Suppressor macrophage treated with lipopolysaccharide for 4 hours (primary cell): ENCODE results near the gene CEP152.
"Not testable (repeated sequence)": the region's sequence is repeated elsewhere in the genome, so short reads cannot be mapped to it uniquely, and the experiment has no call there.

Experiments
- DNase-seq: peaks from one replicate; pipeline ENCODE4 v3.0.0-alpha.2; 2020

The CEP152 gene

GRCh38 chr15:48810414-48811324 is at the start of gene CEP152:
Gene CEP152 (minus strand): TSS chr15:48811069. CDS start chr15:48805649, 5,420 bp downstream.
- peak; percentile 99 for DNase-seq

DNA sequence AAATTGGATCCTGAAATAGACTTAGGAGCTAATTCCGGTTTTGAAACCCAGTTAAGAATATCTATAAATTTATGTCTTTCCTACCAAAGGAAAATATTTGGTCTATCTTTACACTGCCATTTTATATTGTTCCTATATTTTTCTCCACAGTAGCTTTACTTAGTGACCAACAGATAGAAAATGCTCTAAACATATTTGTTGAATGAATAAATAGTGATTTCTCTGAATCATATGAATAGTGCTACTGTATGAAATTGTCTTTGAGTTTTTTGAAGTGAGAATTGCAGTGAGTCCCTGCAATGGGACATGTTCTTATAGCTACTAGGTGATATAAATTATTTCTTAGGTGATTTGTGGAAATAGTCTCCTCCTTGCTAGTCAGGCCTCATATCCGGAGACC is 48.6 kb upstream of the CEP152 start:
- DNase-seq = no peak

GRCh38 chr15:48858401-48858800 is 47.5 kb upstream of the CEP152 start:
- no peak for DNase-seq

- DNase-seq = no peak
Observed at GRCh38 chr15:48856942-48857341, 46.1 kb upstream of the CEP152 start.

DNA sequence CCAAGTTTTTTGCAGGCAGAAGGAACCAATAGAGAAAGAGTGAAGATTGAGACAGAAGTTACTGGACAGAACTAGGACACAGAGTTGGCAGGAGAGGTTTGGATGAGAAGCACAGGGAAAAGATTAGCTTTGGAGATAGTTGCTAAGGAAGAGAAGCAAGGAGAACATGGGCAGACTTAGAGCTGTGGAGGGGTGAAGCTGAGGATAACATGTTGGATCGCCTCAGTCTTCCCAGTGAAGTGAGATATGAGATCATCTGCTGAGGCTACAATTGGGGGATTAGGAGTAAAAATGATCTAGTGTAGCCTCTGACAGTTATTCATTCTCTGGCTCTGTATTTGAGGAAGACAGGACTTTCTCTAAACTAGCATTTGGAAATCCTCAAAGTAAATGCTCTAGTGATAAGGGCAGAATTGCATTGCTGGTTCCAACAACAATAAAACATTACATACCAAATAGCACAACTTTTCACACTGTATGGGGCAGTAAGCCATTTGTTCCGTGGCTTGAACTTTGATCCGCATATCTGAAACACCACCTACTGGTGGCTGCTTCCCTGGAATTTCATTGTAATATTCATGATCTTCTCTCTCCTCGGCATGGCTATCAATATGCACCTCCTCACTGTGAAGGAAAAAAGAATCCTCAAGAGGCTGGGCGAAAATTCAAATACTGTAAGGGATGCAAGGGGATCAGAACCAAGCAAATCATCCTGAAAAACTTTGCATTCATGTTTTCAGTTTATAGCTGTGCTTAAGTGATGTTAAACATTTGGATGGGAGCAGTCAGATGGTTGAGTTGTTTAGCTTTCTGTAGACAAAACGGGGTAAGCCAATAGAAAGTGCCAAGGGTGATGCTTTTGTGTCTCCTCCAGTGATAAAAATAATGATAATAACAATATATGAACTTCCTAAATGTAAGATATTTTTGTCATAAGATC is 44.9 kb upstream of the CEP152 start:
- DNase-seq = no peak

DNA sequence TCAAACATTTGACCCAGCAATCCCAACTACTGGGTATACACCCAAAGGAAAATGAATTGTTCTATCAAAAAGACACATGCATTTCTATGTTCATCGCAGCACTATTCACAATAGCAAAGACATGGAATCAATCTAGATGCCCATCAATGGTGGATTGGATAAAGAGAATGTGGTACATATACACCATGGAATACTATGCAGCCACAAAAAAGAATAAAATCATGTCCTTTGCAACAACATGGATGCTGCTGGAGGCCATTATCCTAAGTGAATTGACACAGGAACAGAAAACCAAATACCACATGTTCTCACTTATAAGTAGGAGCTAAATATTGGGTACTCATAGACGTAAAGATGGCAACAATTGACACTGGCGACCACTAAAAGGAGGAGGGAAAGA is 43.6 kb upstream of the CEP152 start:
- not testable (repeated sequence) for DNase-seq

DNA sequence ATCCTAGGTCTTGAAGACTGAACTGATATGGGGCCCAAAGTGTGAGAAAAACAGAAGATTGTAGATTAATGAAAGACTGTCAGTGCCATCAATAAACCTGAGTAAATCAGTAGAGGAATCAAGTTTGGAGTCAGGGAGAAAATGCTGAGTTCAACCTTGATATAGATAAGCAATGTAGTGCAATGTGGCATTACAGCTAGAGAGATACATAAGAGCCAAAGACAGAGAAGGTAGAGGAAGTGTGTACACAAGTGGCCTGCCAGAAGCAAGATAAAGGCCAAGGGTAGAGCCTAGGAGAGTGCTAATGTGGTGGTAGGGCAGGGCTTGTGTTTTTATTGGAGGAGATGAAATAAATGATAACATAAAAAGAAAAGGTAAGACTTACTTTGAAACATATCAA is 41.1 kb upstream of the CEP152 start:
- DNase-seq = no peak

- DNase-seq = no peak
Observed at GRCh38 chr15:48850648-48851047, 39.8 kb upstream of the CEP152 start.

DNA sequence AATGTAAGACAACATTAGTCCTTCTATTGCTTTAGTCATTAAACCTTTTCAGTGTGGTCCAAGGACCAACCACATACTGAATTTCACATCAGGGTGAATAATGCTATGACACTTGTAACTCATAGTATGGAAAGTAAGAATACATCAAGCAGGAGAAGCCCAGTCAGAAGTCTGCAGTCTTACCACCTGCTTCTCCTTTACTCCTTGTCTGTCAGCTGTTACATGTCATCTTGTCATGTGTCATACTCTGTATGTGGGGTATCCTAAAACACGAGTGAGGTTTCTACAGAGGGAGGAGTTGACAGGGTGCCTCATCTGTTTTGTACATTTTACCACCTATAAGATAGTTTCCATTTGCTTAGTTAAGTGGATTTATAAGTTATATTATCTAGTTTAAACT is 34.3 kb upstream of the CEP152 start:
- DNase-seq = no peak

- no peak for DNase-seq
Observed at GRCh38 chr15:48842501-48842900, 31.6 kb upstream of the CEP152 start.

- DNase-seq = no peak
Observed at GRCh38 chr15:48834756-48835155, 23.9 kb upstream of the CEP152 start.

- DNase-seq = no peak
Observed at GRCh38 chr15:48833526-48834239, 22.8 kb upstream of the CEP152 start.

GRCh38 chr15:48832648-48833047 is 21.8 kb upstream of the CEP152 start:
- no peak for DNase-seq

GRCh38 chr15:48828906-48829305 is 18.0 kb upstream of the CEP152 start:
- DNase-seq = no peak

- no peak for DNase-seq
Observed at GRCh38 chr15:48828471-48828870, 17.6 kb upstream of the CEP152 start.

DNA sequence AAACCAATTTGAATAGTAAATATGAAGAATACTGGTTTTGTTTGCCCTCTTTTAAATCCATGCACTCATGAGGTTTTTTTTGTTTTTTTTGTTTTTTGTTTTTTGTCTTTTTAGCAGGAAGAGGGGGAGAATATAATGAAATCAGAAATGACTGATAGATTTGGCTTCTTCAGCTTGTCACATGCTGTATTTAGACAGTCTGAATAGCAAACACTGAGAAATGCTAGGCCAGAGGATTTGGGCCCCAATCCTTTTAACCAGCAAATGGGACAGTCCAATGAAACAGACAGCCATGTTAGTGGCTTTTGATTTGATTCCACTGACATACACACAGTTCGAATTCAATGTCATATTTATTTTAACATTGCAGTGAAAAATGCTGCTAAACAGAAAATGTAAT is 14.2 kb upstream of the CEP152 start:
- DNase-seq = no peak

DNA sequence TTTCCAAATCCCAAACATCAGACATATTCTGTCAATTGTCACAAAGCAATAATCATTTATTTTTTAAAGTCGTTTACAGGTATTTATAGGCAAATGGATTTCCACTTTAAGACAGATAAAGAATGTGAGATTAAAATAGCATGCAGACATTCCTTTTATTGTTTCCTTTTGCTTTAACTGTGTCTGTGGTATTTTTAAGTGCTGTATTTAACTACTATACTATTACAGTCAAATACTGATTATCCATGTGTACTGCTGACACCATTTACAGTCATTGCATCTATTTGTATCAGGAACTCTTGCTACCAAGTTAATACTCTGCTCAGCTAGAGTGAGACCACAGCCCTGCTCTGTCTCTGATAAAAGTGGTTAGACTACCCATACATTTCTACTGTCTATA is 12.8 kb upstream of the CEP152 start:
- no peak for DNase-seq

DNA sequence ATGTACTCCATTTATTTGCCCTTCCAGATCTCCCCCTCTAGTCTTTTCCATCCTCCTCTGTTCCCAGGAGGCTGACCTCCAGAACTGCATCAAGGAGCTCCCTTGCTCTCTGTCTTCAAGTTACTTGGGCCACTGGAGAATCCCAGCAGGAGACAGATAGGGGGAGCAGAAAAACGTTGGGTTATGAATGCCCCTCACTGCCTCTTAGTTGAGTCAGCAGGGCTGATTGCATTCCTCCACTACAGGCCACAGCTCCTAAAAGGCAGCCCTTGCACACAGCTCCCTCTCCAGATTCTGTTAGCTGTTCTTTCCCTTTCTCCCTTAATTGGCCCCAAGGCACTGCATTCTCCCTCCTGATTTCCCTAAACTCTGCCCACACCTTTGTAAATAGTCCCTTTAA is 12.4 kb upstream of the CEP152 start:
- DNase-seq = no peak

DNA sequence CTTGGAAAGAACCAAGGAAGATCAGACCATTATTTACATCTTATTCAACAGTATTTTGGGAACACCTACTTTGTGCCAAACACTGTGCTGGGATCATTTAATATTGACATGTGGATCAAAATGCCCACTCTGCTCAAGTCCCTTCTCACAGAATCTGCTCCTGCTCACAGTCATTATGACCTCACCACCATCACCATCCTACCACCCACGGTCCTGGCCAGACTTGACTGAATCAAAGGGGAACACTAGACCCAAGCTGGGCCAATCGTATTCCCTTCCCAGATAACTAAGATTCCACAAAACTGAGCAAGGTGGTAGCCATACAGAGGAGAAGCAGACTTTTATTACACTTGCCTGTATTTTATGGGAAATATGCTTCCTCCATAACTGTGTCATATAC is 3.4 kb upstream of the CEP152 start:
- peak; percentile 51 for DNase-seq

DNA sequence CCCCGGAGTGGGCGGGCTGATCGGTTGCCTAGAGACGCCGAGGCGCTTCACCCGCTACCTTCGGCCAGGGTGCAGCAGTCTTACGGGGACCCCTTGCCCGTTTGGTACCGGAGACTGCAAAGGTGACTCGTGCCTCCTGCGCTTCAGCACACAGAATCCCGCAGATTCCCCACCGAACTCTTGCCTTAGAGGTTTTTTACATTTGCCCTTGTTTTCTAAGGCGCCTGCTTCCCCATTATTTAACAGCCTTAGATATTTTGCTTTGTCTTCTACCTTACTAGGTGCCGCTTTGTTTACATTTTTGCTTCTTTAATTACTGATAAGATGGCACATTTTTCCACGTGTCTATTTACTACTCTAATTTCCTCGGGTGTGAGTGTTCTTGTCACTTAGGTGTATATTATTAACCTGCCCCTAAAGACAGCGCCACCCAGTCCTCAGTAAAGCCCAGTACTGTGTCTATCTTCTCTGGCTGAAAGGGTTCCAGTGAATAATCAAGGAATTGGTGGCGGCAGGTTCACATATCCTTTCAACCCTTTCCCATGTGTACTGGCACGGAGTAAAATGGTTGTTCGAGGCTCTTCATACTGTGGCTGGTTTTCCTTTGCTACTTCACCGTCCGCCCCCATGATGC is 573 bp upstream of the CEP152 start:
- DNase-seq = no peak

GRCh38 chr15:48806151-48806550 is 4.7 kb downstream of the CEP152 start:
- DNase-seq = no peak

DNA sequence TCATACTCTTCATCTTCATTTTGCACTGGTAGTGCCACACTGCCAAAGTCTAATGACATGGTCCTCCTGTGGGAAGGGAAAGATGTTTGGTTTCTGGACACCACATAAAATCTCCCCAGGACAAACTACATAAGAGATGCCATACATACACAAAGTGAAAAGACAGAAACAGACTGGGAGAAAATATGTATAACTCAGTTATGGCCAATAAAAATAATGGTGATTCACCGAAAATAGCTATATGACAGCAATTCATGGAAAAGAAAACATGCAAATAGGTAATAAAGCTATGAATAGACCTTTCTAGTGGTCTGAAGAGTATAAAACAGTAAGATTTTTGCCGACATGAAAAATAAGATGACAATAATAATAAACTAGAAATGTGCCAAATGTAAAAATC is 5.3 kb downstream of the CEP152 start:
- no peak for DNase-seq

GRCh38 chr15:48803877-48804276 is 7.0 kb downstream of the CEP152 start:
- DNase-seq = no peak
